Natural killer cell (primary cell): ENCODE data around the gene PPP6R1. TPM values are rescaled to one million over a fixed set of nuclear protein-coding genes. Genes with fewer than 3 reads are reported as not detected.

Source experiments
- ATAC-seq, 3 donors: fragments of 150-1000 bp in 2 of 3; fragments of 200-7000 bp in 1 of 3; cut with Tn5 transposase; 1 replicate in 1 of 3; 2 replicates in 2 of 3; pipeline ENCODE4 v1.10.0; 2021; ENCODE audit warnings: mild to moderate bottlenecking in 2 of 3, moderate library complexity in 2 of 3
- DNase-seq, 2 donors: peaks; one replicate each; pipeline versions ENCODE4 v3.0.0 to v3.0.0-alpha.2; 2013 to 2021; ENCODE audit warnings: mixed read lengths in 1 of 2
- H3K27ac ChIP-seq: one replicate; pipeline ENCODE4 v1.5.1; 2013; ENCODE audit warnings: mild to moderate bottlenecking, low read length
- H3K27me3 ChIP-seq: one replicate; pipeline ENCODE4 v1.6.1; 2013; ENCODE audit warnings: low read length; ENCODE audit not compliant: control insufficient read depth, insufficient read depth
- H3K36me3 ChIP-seq: one replicate; pipeline ENCODE4 v1.6.1; 2013; ENCODE audit warnings: low read length; ENCODE audit not compliant: control insufficient read depth, insufficient read depth
- H3K4me1 ChIP-seq: one replicate; pipeline ENCODE4 v1.6.1; 2013; ENCODE audit warnings: low read length; ENCODE audit not compliant: control insufficient read depth, insufficient read depth
- H3K4me3 ChIP-seq: one replicate; pipeline ENCODE4 v1.5.1; 2013; ENCODE audit warnings: low read length
- H3K9me3 ChIP-seq: one replicate; pipeline ENCODE4 v1.6.1; 2013; ENCODE audit warnings: low read length; ENCODE audit not compliant: control insufficient read depth, insufficient read depth
- H3K27ac Mint-ChIP-seq, 2 donors: one replicate each; pipeline ENCODE4 v1.8.0; 2022; ENCODE audit warnings: mild to moderate bottlenecking in 2 of 2, mixed read lengths in 2 of 2, moderate library complexity in 1 of 2
- H3K27me3 Mint-ChIP-seq, 2 donors: one replicate each; pipeline ENCODE4 v1.8.0; 2022; ENCODE audit warnings: low read depth in 2 of 2, mixed read lengths in 2 of 2
- H3K36me3 Mint-ChIP-seq: one replicate; pipeline ENCODE4 v1.8.0; 2022; ENCODE audit warnings: mixed read lengths
- H3K4me1 Mint-ChIP-seq, 2 donors: one replicate each; pipeline ENCODE4 v1.8.0; 2022; ENCODE audit warnings: mixed read lengths in 2 of 2
- H3K4me3 Mint-ChIP-seq: one replicate; pipeline ENCODE4 v1.8.0; 2022; ENCODE audit warnings: mild to moderate bottlenecking, moderate library complexity, mixed read lengths
- H3K9me3 Mint-ChIP-seq, 2 donors: one replicate each; pipeline ENCODE4 v1.8.0; 2022; ENCODE audit warnings: mixed read lengths in 2 of 2
- WGBS: methylation state at CpG from one replicate; pipeline ENCODE4 v1.1.7; 2013; ENCODE audit warnings: missing lambda C conversion rate; ENCODE audit not compliant: insufficient coverage; 5-methylcytosine and 5-hydroxymethylcytosine counted together
- intact Hi-C: fragments of 100-400 bp; cut with micrococcal nuclease; formaldehyde crosslinking; loops from one replicate; pipeline ENCODE4 v1.14.2; 2022
- total RNA-seq, 4 donors: library from RNA; stranded (reverse); fragments of 120-200 nt in 1 of 4; gene quantifications; one replicate each; pipeline versions ENCODE4 v1.2.3 to v1.2.4, GENCODE V29; 2013 to 2022
- TF ChIP-seq, protein P1 (sequence below): fragments of 200-600 bp; IDR thresholded peaks from one replicate; pipeline ENCODE4 v1.8.0; 2022; ENCODE audit warnings: antibody characterized with exemption

Gene PPP6R1
- total RNA-seq, 3 donors from 2014 or later (not counting 1 experiment from before 2014, with no cell fraction given) = 252 to 275 (median 260) TPM

DNA sequence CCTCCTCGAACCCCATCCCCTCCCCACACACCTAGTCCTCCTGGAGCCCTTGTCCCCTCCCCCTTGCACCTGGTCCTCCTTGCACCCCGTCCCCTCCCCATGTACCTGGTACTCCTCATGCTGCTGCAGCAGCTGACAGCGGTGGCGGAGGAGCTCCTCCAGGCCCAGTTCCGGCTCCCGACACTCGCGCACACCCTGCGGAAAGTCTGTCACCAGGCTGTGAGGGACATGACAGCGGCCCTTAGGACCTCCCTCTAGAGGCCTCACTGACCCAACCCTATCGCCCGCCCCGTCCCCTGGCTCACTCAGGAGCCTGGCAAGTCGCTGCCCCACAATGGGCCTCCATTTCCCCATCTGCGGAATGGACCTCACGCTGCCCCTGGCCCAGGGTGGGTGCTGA is 6.4 kb upstream of the PPP6R1 start:
- Histone ChIP-seq H3K27ac (no peak overlapping the region), H3K4me3 (no peak overlapping the region), H3K4me1 (peaks cover 1% of the 10 kb centered on the region), H3K27me3 (no peaks in the 10 kb centered on the region), H3K9me3 (no peaks in the 10 kb centered on the region), H3K36me3 (no peaks in the 10 kb centered on the region)
- WGBS = 97% methylated on average over 16 of the region's 16 CpGs
- no peaks in the 10 kb centered on the region for H3K36me3 Mint-ChIP-seq
- peaks cover 0 to 9% of the 10 kb centered on the region in 2 donors for H3K4me1 Mint-ChIP-seq
- H3K9me3 Mint-ChIP-seq = peaks cover 5% of the 10 kb centered on the region in 2 donors
- no peak overlapping the region for H3K27ac Mint-ChIP-seq
- H3K4me3 Mint-ChIP-seq = no peak overlapping the region
- TF ChIP-seq, protein P1, sequence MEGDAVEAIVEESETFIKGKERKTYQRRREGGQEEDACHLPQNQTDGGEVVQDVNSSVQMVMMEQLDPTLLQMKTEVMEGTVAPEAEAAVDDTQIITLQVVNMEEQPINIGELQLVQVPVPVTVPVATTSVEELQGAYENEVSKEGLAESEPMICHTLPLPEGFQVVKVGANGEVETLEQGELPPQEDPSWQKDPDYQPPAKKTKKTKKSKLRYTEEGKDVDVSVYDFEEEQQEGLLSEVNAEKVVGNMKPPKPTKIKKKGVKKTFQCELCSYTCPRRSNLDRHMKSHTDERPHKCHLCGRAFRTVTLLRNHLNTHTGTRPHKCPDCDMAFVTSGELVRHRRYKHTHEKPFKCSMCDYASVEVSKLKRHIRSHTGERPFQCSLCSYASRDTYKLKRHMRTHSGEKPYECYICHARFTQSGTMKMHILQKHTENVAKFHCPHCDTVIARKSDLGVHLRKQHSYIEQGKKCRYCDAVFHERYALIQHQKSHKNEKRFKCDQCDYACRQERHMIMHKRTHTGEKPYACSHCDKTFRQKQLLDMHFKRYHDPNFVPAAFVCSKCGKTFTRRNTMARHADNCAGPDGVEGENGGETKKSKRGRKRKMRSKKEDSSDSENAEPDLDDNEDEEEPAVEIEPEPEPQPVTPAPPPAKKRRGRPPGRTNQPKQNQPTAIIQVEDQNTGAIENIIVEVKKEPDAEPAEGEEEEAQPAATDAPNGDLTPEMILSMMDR = no peak
- ATAC-seq = no peak
- DNase-seq = no peak
- intact Hi-C loops = no loop called here
- no peaks in the 10 kb centered on the region for H3K27me3 Mint-ChIP-seq

DNA sequence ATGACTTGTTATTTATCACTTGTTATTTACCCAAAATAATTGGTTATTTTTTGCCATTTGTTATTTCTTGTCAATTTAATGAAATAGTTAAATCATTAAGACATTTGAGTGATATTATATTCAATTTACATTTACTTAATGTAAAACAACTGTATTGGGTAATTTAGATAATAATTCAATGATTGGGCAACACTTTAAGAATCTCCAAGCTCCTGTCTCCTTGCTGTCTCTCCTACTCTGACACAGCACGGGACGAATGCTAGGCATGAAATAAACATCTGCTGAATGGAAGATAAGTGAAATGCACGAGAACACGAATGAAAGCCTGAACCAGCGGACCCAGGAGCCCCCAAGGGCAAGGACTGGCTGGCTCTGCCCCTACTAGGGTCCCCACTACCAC is 5.7 kb upstream of the PPP6R1 start:
- H3K36me3 Mint-ChIP-seq = no peaks in the 10 kb centered on the region
- H3K27me3 ChIP-seq = no peaks in the 10 kb centered on the region
- H3K9me3 Mint-ChIP-seq = peaks cover 5% of the 10 kb centered on the region in 2 donors
- H3K27me3 Mint-ChIP-seq = no peaks in the 10 kb centered on the region
- no peak overlapping the region for H3K4me3 Mint-ChIP-seq
- 98% methylated on average over 5 of the region's 5 CpGs for WGBS
- no peak overlapping the region for H3K27ac ChIP-seq
- TF ChIP-seq, protein P1 = no peak
- peaks cover 3 to 11% of the 10 kb centered on the region in 2 donors for H3K4me1 Mint-ChIP-seq
- H3K4me3 ChIP-seq = no peak overlapping the region
- DNase-seq (no peak), ATAC-seq (no peak)
- no peaks in the 10 kb centered on the region for H3K9me3 ChIP-seq
- peaks cover 8% of the 10 kb centered on the region for H3K4me1 ChIP-seq
- H3K36me3 ChIP-seq = no peaks in the 10 kb centered on the region
- intact Hi-C loops = no loop called here
- H3K27ac Mint-ChIP-seq = no peak overlapping the region

DNA sequence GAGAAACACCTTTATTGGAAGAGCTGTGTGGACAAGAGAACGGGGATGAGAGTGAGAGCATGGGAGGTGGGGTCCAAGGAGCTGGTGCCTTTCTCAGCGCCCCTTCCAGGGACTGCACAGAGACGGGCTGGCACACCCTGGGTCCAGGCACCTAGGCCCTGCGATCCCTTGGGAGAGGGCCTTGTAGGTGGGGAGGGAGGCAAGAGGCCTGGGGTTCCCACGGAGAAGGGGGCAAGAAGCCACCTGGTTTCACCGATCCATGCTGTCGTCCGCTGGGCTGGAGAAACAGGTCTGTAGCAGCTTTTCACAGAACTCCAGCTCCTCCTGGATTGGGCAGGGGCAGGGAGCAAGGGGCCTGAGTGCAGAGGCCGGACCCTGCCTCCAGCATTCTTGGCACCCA is 3.5 kb upstream of the PPP6R1 start:
- Histone ChIP-seq H3K36me3 (no peaks in the 10 kb centered on the region), H3K4me3 (no peak overlapping the region), H3K27ac (no peak overlapping the region), H3K4me1 (peaks cover 21% of the 10 kb centered on the region), H3K9me3 (no peaks in the 10 kb centered on the region), H3K27me3 (no peaks in the 10 kb centered on the region)
- intact Hi-C loops = no loop called here
- no peaks in the 10 kb centered on the region for H3K36me3 Mint-ChIP-seq
- DNase-seq (no peak), ATAC-seq (no peak)
- peaks cover 17 to 28% of the 10 kb centered on the region in 2 donors for H3K4me1 Mint-ChIP-seq
- TF ChIP-seq, protein P1 = no peak
- no peak overlapping the region for H3K27ac Mint-ChIP-seq
- 97% methylated on average over 9 of the region's 9 CpGs for WGBS
- no peak overlapping the region for H3K4me3 Mint-ChIP-seq
- peaks cover 5% of the 10 kb centered on the region in 2 donors for H3K9me3 Mint-ChIP-seq
- no peaks in the 10 kb centered on the region for H3K27me3 Mint-ChIP-seq

DNA sequence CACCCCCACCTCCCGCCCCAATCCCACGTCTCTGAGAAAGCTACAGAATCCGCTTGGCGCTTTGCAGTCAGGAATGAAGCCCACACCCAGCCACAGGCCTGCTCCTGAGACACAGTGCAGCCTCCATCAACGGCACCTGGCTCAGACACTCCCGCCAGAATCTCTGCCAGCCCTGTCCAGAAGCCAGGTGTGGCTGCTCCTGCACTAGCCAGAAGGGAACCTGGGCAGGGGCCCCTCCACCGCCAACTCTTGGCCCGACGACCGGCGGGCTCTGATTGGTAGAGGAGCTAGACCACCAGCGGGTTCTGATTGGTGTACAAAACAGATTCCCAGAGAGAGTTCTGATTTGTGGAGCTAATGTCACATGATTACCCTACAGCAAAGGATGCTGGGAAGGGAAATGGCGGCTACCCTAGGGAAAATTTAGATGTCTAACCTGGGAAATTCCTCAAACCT is 2.9 kb upstream of the PPP6R1 start:
- 94% methylated on average over 13 of the region's 13 CpGs for WGBS
- no peak overlapping the region for H3K27ac ChIP-seq
- H3K27me3 ChIP-seq = no peaks in the 10 kb centered on the region
- H3K4me1 ChIP-seq = peaks cover 27% of the 10 kb centered on the region
- TF ChIP-seq, protein P1 = no peak
- Mint-ChIP-seq H3K27me3 (no peaks in the 10 kb centered on the region), H3K4me1 (peaks cover 24 to 34% of the 10 kb centered on the region in 2 donors), H3K4me3 (no peak overlapping the region), H3K27ac (no peak overlapping the region), H3K36me3 (no peaks in the 10 kb centered on the region), H3K9me3 (peaks cover 5% of the 10 kb centered on the region in 2 donors)
- H3K9me3 ChIP-seq = no peaks in the 10 kb centered on the region
- ATAC-seq = no peak
- H3K4me3 ChIP-seq = no peak overlapping the region
- intact Hi-C loops = no loop called here
- peak in 1 of 2 donors; percentile 3 for DNase-seq
- no peaks in the 10 kb centered on the region for H3K36me3 ChIP-seq
